Fibroblast of the aortic adventitia (primary cell): ENCODE data around the gene IL22RA2. TPM values are rescaled to one million over a fixed set of nuclear protein-coding genes. Genes with fewer than 3 reads are reported as not detected.

ENCODE experiments used
- DNase-seq: peaks from one replicate; pipeline ENCODE4 v3.0.0-alpha.2; 2010; ENCODE audit warnings: low read depth
- H3K4me3 ChIP-seq: 2 replicates; pipeline ENCODE4 v1.5.1; 2011; ENCODE audit warnings: low read depth, mild to moderate bottlenecking, control low read depth, low read length, moderate library complexity
- total RNA-seq: library from RNA; depleted of rRNA; stranded (reverse); fragments of >200 nt; gene quantifications from 2 replicates; pipeline ENCODE4 v1.2.3, GENCODE V29; 2012; ENCODE audit warnings: low replicate concordance
- TF ChIP-seq, protein P1 (sequence below): IDR thresholded peaks from 2 replicates; pipeline ENCODE4 v1.5.1; 2011; ENCODE audit warnings: mild to moderate bottlenecking, low read length, control low read depth, inconsistent platforms; ENCODE audit not compliant: insufficient read depth

IL22RA2 gene
- total RNA-seq, 1 donor = not detected

DNA sequence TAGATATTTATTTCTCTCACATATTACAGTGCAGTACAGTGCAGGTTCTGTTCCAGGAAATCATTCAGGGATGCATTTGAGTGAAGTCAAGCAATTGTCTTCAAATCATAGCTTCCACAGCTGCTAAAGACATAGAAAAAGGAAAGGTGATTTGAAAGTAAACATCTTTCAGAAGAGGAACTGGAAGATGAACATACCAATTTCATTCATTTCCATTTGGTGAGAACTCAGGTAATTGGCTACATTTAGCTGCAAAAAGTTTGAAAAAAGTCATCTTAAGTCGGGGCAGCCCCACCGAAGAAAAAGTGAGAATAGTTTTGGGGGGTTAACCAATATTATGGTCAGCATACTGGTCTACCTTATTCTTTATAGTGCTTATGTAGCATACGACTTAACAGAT is 67.3 kb downstream of the IL22RA2 start:
- TF ChIP-seq, protein P1, sequence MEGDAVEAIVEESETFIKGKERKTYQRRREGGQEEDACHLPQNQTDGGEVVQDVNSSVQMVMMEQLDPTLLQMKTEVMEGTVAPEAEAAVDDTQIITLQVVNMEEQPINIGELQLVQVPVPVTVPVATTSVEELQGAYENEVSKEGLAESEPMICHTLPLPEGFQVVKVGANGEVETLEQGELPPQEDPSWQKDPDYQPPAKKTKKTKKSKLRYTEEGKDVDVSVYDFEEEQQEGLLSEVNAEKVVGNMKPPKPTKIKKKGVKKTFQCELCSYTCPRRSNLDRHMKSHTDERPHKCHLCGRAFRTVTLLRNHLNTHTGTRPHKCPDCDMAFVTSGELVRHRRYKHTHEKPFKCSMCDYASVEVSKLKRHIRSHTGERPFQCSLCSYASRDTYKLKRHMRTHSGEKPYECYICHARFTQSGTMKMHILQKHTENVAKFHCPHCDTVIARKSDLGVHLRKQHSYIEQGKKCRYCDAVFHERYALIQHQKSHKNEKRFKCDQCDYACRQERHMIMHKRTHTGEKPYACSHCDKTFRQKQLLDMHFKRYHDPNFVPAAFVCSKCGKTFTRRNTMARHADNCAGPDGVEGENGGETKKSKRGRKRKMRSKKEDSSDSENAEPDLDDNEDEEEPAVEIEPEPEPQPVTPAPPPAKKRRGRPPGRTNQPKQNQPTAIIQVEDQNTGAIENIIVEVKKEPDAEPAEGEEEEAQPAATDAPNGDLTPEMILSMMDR = no peak
- no peak for DNase-seq
- H3K4me3 ChIP-seq = no peak overlapping the region

DNA sequence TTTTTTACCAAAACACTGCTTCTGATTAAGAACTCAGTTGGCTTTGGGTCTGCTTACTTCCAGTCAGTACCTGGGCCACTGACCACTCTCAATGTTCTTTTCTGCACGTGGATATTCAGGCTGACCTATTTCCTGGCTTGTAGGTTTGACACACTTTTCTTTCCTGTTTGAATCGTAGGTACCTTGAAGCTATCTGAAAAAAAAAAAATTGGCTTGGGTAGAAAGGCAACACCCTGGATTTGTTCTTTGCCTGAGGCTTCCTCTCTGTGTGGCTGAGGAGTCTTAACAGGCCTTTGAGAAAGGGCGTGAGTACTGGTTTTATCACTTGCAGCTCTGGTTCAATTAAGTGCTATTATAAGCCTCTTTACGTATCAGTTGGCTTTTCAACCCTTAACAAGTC is 68.1 kb downstream of the IL22RA2 start:
- H3K4me3 ChIP-seq = no peak overlapping the region
- TF ChIP-seq, protein P1 = no peak

GRCh38 chr6:137104926-137105325 is 68.5 kb downstream of the IL22RA2 start:
- no peak for DNase-seq

More for the DNA sequence above, 68.1 kb downstream of the IL22RA2 start:
- no peak for DNase-seq

DNA sequence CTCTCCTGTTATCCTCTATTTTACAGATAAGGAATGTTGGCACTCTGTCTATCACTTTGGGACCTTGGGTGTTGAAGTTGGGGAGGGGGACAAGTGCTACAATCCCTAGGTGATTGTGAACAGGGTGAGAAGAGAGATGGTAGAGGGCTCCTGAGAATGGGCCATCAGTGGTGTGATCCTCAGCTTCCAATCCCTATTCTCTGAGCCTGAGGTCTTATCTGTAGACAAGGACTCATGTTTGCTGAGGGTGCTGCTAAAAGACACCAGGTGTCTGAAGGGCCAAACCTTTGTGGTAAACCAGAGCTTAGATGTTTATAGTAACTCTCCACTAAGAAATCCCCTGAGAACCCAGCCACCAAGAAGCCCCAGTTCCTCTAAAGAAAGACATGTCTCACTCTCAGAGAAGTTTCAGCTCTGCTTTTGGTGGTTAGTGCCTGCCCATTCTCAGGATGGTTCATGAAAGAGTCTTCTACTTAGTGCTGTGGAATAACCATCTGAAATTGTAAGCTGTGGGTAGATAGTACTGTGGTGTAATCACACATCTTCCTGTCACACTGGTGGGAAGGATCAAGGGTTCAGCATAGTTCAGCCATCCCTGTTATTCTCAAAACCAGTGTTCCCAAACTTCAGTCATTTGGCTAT is 70.5 kb downstream of the IL22RA2 start:
- H3K4me3 ChIP-seq = no peak overlapping the region
- no peak for DNase-seq
- TF ChIP-seq, protein P1 = no peak

More at GRCh38 chr6:137104926-137105325, 68.5 kb downstream of the IL22RA2 start:
- H3K4me3 ChIP-seq = no peak overlapping the region
- TF ChIP-seq, protein P1 = no peak

DNA sequence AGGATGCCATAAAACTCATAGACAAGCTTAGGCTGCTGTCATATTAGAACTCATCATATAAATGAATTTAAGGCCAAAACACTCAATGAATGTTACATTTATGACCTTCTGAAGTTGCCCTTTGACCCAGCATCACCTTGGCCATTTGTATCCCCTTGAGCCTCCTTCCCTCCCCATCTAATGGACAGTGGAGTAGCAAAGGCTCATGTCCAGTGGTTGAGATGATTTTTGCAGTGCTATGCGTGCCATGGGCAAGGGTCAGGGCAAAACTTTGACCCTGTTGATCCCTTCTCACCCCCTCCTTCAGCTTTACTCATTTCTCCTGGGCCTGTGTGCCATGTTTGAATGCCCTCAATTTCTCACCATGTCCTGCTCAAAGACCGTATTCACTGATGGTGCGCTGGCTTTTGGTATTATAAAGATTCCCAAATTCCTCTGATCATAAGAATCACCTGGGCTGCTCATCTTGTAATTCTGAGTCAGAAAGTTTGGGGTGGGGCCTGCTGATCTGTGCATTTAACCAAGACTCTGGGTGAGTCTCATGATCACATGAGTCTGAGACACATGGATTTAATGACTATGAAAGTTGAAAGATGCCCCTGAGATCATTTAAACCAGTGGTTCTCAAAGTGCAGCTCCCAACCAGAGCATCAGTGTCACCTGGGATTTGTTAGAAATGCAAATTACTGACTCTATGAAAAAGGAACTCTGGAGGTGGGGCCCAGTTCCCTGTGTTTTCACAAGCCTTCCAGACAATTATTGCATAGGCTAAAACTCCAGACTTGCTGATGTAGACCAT is 71.2 kb downstream of the IL22RA2 start:
- no peak for DNase-seq
- TF ChIP-seq, protein P1 = no peak

DNA sequence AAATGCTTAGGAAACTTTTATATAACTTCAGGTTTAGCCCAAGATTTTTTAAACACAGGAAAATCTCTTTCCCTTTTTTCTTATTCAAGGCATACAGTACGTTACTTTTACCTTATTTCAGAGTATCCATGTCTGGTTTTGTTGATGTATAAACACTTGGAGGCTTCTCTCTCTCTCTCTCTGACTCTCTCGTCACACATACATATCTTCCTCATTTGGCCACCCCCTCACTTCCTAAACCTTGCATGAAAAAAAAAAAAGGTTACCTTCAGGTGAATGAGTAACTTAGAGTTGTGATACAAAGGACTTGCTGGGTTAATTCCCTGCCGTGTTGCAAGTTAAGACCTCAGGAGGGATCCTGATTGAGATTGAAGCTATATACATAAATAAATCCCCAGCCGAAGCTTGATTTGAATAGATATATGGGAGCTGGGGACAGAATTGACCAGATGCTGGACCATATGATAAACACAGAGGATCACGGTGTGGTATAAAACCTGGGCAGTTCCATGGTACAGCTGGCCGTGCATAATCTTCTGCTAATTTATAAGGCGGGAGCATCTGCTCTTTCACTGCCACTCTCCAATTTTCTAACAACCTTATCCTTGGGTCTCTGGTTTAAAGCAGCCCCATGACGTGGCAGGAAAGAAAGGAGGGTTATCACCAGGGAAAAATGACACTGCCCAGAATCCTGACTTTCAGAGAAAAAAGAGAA is 73.6 kb downstream of the IL22RA2 start:
- no peak overlapping the region for H3K4me3 ChIP-seq
- no peak for DNase-seq
- TF ChIP-seq, protein P1 = no peak

More for the DNA sequence above, 71.2 kb downstream of the IL22RA2 start:
- H3K4me3 ChIP-seq = no peak overlapping the region
